ENCODE results near the gene THEMIS2.

DNA sequence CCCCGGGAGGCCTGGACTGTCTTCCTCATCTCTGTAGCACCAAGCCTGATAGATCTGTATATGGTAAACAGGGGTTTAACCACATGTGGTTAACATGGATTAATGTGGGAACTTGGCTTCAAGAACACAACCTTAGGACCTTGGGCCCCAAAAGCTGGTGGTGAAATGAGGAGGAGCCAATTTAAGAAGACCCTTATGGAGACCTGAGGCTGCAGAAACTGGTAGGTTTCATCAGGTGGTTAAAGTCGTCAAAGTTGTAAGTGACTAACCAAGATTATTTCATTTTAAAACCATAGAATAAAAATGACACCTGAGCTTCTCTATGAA, 14.0 kb downstream of the THEMIS2 start:
- TF ChIP-seq, protein P1, sequence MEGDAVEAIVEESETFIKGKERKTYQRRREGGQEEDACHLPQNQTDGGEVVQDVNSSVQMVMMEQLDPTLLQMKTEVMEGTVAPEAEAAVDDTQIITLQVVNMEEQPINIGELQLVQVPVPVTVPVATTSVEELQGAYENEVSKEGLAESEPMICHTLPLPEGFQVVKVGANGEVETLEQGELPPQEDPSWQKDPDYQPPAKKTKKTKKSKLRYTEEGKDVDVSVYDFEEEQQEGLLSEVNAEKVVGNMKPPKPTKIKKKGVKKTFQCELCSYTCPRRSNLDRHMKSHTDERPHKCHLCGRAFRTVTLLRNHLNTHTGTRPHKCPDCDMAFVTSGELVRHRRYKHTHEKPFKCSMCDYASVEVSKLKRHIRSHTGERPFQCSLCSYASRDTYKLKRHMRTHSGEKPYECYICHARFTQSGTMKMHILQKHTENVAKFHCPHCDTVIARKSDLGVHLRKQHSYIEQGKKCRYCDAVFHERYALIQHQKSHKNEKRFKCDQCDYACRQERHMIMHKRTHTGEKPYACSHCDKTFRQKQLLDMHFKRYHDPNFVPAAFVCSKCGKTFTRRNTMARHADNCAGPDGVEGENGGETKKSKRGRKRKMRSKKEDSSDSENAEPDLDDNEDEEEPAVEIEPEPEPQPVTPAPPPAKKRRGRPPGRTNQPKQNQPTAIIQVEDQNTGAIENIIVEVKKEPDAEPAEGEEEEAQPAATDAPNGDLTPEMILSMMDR (conservative IDR thresholded peaks at IDR 0.05; ENCODE audit: low read depth, low read length), result no peak
- no peak for TF ChIP-seq EZH2 (IDR thresholded peaks at IDR 0.05; ENCODE audit: low read length, unreplicated experiment)

All from PC-3 (cell line).